HG02840 (cell line): Measurements from ENCODE around the gene MGLL.

Source experiments
- ATAC-seq: cut with Tn5 transposase; IDR thresholded peaks from one replicate; pipeline ENCODE4 v1.9.1; 2021; ENCODE audit warnings: mild to moderate bottlenecking, moderate library complexity, moderate number of reproducible peaks; ENCODE audit not compliant: unreplicated experiment, low FRiP score

MGLL gene

DNA sequence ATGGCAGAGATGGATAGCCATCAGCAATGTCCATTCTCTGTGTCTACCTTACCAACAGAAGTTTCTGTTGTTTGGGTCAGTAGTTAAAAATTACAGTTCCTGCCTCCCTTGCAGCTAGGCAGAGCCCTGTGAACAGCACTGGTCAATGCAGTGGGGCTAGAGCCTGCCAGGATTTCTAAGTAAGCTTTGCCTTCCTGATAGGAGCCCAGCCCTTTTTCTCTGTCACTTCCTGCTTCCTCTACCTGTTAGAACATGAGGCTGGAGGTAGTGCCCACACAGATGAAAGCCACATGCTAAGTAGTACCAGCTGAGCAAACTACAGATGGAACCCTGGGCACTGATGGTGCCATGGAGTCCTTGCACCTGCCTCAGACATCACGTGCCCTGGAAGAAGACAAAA, 45.0 kb downstream of the MGLL start:
- ATAC-seq: no peak

GRCh38 chr3:127776347-127776746, 46.0 kb downstream of the MGLL start:
- ATAC-seq: no peak

- no peak for ATAC-seq
Measured at GRCh38 chr3:127775398-127776109, 46.8 kb downstream of the MGLL start.

- ATAC-seq: no peak
Measured at GRCh38 chr3:127774647-127775046, 47.7 kb downstream of the MGLL start.

- no peak for ATAC-seq
Measured at GRCh38 chr3:127773752-127774395, 48.4 kb downstream of the MGLL start.

DNA sequence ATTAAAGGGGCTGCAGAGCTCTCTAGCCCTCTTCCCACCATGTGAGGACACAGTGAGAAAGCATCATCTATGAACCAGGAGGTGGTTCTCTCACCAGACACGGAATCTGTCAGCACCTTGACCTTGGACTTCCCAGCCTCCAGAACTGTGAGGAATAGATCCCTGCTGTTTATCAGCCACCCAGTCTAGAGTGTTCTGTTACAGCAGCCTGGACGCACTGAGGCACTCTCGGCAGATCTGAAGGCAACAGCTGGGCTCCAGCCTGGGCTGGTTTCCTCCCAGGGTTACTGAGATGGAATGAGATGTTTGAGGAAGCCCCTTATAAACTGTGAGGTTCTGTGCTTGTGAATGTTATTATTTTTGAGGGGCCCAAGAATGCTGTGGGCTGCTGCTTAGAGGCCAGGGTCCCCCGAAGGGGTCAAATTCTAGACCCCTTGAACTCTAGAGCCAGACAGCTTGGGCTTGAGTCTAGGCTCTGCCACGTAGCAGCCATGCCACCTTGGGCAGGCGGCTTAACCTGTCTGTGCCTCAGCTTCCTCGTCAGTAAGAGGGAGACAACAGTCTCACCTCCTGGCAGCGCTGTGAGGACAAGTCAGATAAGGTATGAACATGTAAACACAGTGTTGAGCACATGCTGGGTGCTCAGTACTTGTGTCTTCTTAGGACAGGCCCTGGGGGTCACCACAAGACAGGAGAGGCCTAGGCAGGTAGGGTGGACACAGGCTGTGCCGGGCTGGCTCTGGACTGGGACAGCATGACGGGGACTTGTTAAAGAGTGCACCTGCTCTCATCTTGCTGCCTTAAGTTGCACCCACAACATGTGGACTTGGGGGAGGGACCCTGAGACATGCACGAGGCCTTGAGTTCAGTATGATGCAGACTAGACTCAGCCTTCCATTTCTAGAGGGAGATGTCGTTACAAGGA, 49.2 kb downstream of the MGLL start:
- ATAC-seq: no peak

GRCh38 chr3:127772273-127772672, 50.0 kb downstream of the MGLL start:
- ATAC-seq: no peak

GRCh38 chr3:127771746-127772145, 50.6 kb downstream of the MGLL start:
- no peak for ATAC-seq

- ATAC-seq: no peak
Measured at GRCh38 chr3:127770671-127771355, 51.5 kb downstream of the MGLL start.

GRCh38 chr3:127769284-127770081, 52.8 kb downstream of the MGLL start:
- ATAC-seq: no peak

GRCh38 chr3:127768346-127769008, 53.8 kb downstream of the MGLL start:
- no peak for ATAC-seq

GRCh38 chr3:127767126-127767525, 55.2 kb downstream of the MGLL start:
- ATAC-seq: no peak

- ATAC-seq: no peak
Measured at GRCh38 chr3:127765735-127766134, 56.6 kb downstream of the MGLL start.

- no peak for ATAC-seq
Measured at GRCh38 chr3:127764841-127765362, 57.4 kb downstream of the MGLL start.

DNA sequence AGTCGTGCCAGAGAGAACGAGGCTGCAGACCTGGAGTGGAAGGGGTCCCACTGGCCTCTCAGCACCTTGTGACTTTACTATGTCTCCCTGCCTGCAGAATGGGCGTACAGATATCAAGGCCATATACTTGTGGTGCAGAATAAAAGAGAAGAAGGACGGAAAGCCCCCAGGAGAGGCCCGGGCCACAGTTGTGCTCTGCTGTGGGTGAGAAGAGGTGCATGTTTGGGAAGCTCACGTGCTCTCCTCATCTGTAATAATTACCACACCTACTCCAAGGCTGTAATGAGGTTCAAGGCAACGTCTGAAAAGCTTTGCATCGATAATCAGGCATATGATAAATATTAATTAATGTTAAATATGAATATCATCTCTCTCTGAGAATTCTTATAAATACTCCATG, 58.0 kb downstream of the MGLL start:
- ATAC-seq: no peak

- no peak for ATAC-seq
Measured at GRCh38 chr3:127763816-127764215, 58.5 kb downstream of the MGLL start.

GRCh38 chr3:127763337-127763736, 59.0 kb downstream of the MGLL start:
- no peak for ATAC-seq

GRCh38 chr3:127762787-127763105, 59.6 kb downstream of the MGLL start:
- ATAC-seq: no peak

DNA sequence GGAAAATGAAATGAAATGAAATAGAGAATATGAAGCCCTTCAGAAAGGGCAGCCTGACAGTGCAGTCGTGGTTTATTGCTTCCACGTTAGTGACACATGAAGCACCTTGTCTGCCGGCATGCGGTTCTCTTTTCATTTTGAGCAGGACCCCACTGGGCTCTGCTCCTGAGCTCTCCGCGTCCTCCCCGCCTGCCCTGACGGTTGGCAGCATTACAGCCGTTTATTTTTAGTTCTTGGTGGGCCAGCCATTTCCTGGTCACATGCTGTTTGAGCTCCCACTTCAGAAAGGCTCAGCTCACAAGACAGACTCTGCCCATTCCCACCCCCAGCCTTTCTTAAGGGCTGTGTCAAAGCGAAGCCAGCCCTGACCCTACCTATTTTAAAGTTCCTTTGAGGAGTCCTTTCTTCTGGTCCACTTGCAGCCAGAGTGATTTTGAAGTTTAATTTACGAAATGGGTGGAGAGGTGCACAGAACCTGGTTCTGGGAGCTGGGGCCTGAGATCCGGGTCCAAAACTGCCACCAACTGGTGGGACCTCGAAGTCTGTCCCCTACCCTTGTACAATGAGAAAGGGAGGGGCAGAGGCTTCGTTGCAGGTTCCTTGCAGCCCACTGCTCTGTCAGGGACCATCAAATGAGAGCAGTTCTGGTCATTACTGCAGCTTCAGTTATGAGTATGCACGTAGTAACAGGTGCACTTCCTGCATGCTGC, 60.1 kb downstream of the MGLL start:
- ATAC-seq: no peak
